GM19193 (cell line): ENCODE data around the gene SUSD3.

Experiments used
- POLR2A ChIP-seq: IDR thresholded peaks from 4 replicates; pipeline ENCODE4 v1.6.1; 2011; ENCODE audit not compliant: insufficient read depth, insufficient read length; ENCODE audit errors: extremely low read depth

The SUSD3 gene

GRCh38 chr9:93072383-93072795, 13.9 kb downstream of the SUSD3 start:
- TF ChIP-seq POLR2A = no peak

GRCh38 chr9:93076101-93076791, 17.7 kb downstream of the SUSD3 start:
- TF ChIP-seq POLR2A = no peak

GRCh38 chr9:93076792-93077128, 18.3 kb downstream of the SUSD3 start:
- no peak for TF ChIP-seq POLR2A

- no peak for TF ChIP-seq POLR2A
These were observed 18.9 kb downstream of the SUSD3 start for GRCh38 chr9:93077367-93077766.

GRCh38 chr9:93077811-93078210, 19.3 kb downstream of the SUSD3 start:
- TF ChIP-seq POLR2A = no peak

- no peak for TF ChIP-seq POLR2A
These were observed 20.9 kb downstream of the SUSD3 start for GRCh38 chr9:93079371-93079770.

GRCh38 chr9:93080406-93080805, 21.9 kb downstream of the SUSD3 start:
- TF ChIP-seq POLR2A = no peak

GRCh38 chr9:93081081-93081529, 22.6 kb downstream of the SUSD3 start:
- TF ChIP-seq POLR2A = no peak

GRCh38 chr9:93081931-93082330, 23.4 kb downstream of the SUSD3 start:
- TF ChIP-seq POLR2A = no peak

GRCh38 chr9:93082841-93083411, 24.4 kb downstream of the SUSD3 start:
- TF ChIP-seq POLR2A = no peak

GRCh38 chr9:93083592-93084470, 25.3 kb downstream of the SUSD3 start:
- TF ChIP-seq POLR2A = no peak

GRCh38 chr9:93084471-93084881, 26.0 kb downstream of the SUSD3 start:
- TF ChIP-seq POLR2A = no peak

- no peak for TF ChIP-seq POLR2A
These were observed 27.2 kb downstream of the SUSD3 start for GRCh38 chr9:93085676-93086075.

- no peak for TF ChIP-seq POLR2A
These were observed 28.1 kb downstream of the SUSD3 start for GRCh38 chr9:93086447-93087224.
